Daoy (cell line): ENCODE results near the gene BCLAF3. TPM values are rescaled to one million over a fixed set of nuclear protein-coding genes. Genes with fewer than 3 reads are reported as not detected.
A peak's percentile ranks its signal among the peaks of the same experiment; 100 is the strongest.

ENCODE experiments used
- DNase-seq: peaks from one replicate; pipeline ENCODE4 v3.0.0-alpha.2; 2015; ENCODE audit warnings: low read depth
- total RNA-seq: library from RNA; depleted of rRNA; stranded (reverse); fragments of >200 nt; shearing (Covaris generic); gene quantifications from 2 replicates; pipeline ENCODE4 v1.2.3, GENCODE V29; 2014; rRNA removed

BCLAF3 gene
- total RNA-seq, result 2.1 and 10.3 TPM in 2 replicates

DNA sequence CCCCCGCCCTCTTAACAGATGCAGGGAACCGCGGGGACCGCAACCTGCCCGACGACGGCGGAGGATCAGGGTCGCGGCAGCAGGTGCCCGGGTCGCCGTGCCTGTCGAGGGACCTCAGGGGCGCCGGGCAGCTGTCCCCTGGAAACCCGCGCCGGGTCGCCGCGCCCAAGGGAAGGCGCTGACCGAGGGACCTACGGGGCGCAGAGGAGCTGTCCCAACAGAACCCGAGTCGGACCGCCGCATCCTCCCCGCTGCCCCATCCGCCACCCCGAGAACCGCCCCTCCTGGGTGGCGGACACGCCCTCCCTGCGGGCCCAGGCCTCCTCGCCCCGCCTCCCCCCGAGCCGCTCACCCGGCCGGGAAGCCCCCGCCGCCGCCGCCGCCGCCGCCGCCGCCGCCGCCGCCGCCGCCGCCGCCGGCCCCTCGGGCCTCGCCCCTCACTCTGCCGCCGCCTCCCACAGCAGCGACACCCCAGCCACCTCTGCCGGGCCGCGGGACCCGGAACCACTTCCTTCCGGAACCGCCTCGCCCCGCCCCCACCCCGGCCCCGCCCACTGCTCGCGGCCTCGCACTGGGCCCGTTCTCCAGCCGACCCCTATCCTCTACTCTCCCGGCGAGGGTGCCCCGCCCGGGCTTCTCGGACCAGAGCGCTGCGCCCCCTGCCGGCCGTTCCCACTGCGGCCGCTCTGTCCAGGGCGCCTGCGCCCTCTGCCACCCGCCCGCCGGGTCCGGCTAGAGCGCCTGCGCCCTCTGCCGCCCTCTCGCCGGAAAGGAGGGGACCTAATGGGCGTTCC lies at the start of gene BCLAF3:
Gene BCLAF3 (minus strand): TSS at position 506 of the 794 bp plus-strand sequence. CDS start 20,797 bp downstream, outside the sequence.
- DNase-seq, result peak; percentile 88

DNA sequence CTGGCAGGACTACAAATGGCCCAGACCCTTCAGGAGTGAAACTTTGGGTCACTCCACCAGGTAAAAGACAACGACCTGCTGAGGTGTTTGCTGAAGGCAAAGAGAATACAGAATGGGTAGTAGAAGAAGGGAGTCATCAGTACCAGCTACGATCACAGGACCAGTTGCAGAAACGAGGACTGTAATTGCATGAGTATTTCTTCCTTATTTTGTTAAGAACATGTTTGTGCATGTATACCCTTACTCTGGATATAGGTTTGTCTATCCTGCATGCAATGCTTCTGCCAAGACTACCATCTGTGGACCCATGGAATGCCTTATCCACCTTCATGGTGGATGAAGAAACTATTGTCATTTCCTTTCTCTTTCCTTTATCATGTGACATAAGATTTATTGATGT lies 48.1 kb upstream of the BCLAF3 start:
- no peak for DNase-seq

DNA sequence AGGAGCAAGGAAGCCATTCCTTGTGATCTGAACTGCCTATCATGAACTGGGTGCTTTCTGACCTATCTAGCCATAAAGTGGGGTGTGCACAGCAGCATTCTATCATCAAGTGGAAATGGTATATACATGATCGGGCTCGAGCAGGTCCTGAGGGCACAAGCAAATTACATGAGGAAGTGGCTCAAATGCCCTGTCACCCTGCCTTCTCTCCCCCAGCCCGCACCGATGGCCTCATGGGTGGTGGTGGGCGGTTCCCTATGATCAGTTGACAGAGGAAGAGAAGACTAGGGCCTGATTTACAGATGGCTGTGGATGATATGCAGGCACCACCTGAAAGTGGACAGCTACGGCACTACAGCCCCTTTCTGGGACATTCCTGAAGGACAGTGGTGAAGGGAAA lies 46.3 kb upstream of the BCLAF3 start:
- DNase-seq, result no peak

DNA sequence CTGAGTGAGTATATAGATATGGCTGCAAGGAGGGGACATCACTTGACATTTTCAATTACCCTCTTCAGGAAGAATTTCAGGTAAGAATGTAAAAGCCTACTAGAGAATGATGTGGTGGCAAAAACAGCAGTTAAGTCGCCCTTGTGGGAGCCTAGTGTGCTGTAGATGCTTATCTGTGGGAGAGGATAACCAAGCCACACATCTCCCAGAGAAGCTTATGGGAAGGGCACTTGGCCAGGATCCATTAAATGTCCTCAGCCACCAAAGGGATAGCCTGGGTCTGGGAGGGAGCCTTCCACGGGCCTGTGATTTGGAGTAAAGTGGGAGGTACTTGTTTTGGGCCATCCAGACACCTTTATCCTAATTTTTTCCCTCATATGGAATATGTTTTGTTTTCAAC lies 41.3 kb upstream of the BCLAF3 start:
- DNase-seq, result no peak

DNA sequence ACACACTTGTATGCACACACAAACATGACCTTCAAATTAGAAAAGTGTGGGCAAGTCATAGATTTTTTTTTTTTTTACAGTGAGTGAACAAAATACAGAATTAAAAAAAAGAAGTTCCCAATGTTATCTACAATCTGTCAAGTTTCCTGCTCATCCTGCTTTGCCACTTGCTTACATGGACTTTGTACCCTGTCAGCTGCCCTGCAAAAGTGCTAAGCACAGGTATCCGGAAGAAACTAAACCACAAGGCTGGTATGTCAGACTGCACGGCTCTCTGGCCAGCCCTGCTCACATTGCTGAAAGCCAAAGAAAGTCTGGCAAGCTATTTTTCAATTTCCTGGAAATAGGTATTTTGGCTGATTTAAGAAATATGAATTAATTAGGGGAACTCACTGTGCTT lies 38.9 kb upstream of the BCLAF3 start:
- DNase-seq, result no peak

DNA sequence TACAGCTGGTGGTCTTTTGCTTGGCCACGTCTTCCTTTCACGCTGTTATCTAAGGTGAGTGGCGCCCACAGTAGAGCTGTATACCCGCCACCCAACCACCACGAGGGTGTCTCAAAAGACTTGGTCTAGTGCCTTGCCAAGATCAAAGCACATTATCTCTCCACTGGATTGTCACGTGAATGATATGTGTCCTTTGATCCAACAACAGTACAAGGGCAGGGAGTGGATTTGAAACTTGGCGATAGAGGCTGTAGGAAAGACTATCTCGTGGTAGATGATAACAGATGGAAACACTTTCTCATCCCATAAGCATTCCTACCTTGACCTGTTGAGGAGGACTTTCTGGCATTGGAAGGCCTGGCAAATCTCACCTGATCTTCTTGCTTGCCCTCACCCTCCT lies 37.7 kb upstream of the BCLAF3 start:
- no peak for DNase-seq

DNA sequence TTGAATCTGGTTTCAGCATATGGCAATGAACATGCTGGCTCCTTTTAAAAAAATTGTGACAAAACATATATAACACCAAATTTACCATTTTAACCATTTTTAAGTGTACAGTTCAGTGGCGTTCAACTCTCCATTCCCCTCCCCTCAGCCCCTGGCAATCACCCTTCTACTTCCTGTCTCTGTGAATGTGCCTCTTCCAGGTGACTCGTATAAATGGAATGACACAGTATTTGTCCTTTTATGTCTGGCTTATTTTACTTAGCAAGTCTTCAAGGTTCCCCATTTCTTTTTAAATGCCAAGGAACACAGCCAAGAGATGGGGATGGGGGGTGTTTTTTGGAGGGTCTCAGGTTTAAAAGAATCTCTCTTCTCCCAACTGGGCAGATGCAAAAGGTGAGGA lies 35.4 kb upstream of the BCLAF3 start:
- peak; percentile 3 for DNase-seq

DNA sequence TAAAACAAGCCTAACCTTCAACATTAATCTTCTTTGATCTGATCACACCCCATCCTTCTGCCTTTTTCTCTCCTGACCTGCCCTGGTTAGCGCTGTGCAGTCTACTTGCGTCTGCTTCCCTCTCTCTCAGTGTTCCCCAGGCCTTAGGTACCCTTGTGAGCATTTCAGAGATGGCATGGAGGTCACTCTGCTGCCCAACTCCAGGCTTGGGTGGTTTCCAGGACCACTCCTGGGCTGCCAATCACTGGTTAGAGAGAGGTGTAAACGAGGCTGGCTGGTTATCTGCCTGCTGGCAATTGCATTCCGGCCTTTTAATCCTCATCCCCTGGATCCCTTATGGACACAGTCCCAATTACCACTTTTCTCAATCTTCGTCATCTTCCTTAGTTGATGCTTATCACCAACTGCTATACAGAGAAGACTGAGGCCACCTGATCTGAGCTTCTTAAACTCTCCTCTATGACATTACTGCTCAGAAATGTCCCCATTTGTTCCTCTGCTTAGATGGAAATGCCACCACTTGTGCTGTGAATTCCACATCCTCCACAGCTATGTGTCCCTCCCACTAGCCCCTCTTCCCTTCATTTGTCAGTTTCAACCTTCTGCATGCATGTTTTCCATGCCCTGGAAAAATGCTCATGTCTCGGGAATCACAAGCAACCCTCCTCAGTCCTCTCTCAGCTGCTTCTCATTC lies 29.0 kb upstream of the BCLAF3 start:
- no peak for DNase-seq

DNA sequence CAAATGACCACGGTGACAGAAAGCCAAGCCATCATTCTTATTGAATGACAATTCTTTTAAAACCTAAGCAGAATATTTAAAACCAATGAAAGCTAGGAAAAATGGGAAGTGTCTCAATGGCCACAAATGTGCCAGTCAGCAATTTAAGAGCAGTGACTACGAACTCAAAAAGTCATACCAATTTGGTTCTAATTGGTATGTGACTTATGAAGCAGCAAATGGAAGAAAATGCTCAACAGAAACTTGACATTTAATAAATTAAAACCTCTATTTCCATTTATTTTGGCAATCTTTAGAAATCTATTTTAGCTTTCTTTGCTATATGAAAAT lies 25.7 kb upstream of the BCLAF3 start:
- DNase-seq, result no peak

DNA sequence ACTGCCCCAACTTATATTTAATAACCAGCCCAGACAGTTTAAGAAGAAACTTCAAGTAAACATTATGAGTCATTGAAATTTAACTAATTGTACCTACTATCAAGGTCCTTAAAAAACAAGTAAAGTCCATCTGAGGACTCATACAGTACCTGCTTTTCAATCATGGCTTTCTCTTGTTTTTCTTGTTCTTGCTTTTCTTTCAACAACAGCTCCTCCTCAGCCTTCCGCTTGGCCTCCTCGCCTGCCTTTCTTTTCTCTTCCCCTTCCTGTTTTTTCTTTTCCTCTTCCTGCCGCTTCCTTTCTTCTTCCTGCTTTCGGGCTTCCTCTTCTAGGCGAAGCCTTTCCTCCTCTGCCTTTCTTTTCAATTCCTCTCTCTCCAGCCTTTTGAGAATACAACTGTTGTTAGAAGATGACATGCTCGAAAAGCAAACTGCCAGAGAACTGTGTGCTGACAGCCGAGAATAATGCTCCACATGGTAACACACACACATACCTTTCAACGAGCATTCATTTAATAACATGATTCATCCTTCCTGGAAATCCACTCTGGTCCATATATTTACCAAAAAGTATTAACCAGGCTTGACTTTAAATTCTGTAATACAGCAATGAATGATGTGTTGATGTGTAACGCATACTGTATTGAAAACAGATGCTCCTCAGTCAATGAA lies 25.2 kb upstream of the BCLAF3 start:
- DNase-seq, result no peak

DNA sequence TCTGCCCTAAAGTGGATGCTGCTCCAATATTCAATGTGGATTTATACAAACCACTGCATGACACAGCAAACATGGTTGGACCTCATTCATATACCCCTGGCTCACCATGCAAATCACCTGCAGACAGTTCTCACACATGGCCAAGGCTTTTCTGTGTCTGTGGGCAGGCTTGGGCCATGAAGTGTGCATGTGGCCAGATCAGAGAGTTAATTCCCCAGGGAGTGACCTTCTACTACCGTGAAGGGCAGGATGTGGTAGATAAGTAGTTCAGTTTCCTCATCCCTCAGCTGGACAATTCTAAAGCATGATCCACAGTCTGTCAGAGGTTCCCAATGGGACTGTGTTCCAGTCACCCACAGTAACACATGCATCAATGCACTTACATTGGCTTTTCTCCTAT lies 24.6 kb upstream of the BCLAF3 start:
- DNase-seq, result no peak

DNA sequence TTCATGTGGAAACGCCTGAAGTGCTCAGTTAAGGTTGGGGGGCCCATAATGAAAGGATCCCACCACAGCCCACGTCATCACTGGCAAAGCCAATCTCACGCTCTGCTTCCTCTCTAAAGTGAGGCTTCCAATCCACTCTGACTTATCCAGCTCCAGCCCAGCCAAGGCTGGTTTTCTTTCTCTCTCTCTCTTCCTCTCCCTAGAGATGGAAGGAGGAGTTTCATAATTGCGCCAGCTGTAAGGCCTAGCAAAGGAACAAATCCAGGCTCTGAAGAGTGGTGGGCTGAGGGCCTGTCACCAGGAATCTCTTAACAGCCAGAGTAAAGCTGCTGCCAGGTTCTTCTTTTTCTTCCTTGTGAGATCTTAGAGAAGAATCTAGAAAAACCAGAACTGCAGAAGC lies 20.7 kb upstream of the BCLAF3 start:
- no peak for DNase-seq

DNA sequence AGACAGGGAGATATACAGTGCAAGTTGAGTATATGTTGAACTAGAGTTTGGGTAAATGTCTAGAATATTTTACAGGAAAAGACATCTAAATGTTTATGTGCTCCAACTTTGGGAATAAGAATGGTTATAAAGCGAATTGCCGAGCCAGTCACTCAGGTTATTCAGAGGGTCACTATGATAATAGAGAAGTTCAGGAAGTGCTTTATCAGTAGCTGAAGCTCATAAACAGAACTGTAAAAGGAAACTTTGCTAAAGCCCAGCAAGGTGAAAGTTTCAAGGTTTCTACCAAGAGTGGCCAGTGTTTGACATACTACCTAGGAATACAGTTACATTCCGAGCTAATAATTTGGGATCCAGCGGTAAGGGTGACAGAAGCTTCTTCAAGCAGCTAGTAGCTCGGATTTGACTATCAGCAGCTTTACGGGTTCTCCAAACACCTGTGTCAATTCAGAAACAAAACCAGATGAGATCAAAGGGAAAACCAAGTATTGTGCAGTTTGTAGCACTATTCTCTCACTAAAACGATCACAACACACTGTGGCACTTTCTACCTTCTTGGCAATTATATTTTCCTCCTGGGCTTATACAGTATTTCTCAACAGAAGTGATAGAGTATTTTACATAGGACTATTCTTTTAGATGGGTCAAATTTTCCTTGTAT lies 17.2 kb upstream of the BCLAF3 start:
- no peak for DNase-seq

DNA sequence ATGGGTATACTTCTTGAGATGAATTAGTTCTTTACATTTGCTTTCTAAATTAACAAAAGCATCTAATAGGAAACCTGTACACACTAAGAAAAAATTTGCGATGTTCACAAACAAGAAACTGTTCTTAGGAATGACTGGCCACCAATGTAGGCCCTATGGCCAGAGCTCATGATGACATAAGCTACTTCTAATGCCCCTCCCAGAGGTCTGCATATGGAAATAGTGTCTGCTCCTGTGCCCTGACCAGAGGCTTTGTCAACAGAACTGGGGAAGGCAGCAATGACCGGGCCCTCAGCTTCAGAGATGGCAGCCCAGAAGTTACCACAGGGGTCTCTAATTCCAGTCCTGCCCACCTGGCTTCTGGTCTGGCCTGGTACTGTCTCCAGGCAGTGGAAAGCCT lies 15.0 kb upstream of the BCLAF3 start:
- no peak for DNase-seq

DNA sequence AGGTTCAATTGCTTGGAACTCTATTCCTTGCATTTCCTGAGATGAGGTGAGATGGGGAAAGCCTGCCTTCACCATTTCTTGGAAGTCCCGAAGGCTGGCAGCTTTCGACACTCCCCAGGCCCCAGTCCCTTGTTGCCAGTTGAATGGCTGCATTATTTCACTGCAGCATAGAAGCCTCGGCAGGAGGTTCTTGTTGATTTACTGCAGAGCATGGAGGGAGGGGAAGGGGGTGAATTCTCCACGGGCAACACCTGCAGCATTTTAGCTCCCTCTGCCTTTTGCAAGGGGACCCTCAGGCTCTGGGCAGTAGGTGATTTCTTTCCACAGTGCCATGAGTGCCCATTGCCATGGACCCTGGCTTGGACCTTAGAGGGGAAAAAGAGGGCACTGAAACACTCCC lies 10.7 kb upstream of the BCLAF3 start:
- no peak for DNase-seq

DNA sequence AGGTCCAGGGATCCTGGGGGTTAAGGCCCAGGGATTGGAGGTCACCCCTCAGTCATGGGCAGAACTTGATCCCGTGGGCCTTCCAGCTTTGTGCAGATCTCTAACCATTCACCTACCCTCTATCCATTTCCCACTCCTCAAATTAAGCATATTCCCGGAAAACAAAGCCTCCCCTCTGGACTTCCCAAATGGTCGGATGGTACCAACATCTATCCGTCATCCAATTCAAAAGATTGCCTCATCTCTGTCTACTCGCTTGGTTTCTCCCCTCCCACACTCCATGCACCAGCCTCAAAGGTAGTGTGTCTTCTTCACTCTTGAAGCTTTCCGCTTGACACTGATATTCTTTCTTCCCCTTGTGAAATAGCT lies 473 bp upstream of the BCLAF3 start:
- DNase-seq, result no peak

DNA sequence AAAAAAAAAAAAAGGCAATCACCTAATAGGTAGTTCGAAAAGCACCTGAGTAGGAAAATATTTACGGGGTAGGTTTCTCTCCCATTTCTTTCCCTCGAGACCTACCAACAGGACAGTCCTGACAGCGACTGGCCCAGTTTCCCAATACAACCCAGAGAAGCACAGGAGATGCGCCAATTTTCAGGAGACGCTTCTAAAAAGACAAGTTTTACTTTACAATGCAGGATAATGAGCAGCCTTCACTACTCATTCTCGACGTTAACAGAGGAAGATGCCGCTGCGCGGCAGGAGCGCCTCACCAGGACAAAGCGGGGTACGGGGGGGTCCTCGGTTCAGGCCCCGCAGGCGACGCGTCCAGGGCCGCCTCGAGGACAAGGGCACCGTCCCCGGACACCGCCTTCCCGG lies 708 bp downstream of the BCLAF3 start:
- DNase-seq, result peak; percentile 0

DNA sequence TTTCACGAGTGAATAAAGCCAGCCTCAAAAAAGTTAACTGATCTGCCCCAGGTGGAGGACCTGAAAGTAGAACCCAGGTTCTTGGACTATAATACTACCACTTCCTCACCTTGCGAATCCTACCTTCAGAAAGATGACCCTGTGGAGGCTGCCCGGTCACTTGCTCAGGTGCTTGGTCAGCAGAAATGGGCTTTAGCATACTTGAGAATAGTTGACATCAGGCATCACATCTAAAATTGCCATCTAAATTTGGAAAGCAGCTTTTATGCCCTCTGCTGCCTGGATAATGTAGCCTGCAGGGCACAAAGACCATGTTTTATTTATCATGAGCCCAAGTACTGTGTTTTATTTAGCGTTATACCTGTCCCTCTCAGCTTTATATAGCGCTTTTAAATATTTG lies 3.0 kb downstream of the BCLAF3 start:
- DNase-seq, result no peak

DNA sequence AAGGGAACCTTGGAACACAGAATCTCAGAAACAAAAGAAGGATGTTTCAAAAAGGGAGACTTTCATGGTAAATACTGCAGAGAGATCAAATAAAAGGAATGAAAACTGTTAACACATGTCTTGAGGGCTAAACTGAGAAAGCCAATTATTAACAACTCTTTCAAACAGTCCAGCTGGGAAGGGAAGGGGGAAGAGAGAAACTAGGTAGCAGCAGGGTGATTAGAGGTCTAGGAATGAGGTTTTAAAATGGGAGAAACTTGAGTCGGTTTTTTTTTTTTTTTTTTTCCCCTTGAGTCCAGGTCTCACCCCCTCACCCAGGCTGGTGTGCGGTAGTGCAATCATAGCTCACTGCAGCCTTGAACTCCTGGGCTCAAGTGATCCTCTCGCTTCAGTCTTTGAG lies 4.3 kb downstream of the BCLAF3 start:
- no peak for DNase-seq

DNA sequence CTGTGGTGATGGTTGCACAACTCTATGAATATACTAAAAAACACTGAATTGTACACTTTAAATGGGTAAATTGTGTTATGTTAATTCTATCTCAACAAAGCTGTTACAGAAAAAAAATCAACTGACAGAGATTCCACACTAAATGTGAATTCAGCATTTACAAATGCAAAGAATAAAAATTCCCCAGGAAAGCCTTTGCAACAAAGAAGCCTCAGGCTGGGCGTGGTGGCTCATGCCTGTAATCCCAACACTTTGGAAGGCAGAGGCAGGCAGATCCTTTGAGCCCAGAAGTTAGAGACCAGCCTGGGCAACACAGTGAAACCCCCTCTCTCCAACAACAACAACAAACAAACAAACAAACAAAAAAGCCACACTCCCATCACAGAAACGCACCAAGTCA lies 8.9 kb downstream of the BCLAF3 start:
- no peak for DNase-seq

DNA sequence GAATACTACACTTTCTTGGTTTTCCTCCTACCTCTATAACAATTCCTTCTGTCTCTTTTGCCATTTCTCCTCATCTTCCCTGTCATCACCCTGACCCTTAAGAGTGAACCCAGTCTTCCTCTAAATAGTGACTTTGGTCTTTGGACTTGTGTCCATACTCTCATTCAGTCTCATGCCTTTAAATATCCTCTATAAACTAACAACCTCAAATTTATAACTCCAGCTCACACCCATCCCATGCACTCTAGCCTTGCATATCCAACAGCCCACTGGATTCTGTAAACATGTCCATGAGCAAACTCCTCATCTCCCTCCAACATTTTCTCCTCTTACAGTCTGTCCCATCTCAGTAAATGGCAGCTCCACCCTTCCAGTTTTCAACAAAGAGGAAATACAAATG lies 15.0 kb downstream of the BCLAF3 start:
- no peak for DNase-seq

DNA sequence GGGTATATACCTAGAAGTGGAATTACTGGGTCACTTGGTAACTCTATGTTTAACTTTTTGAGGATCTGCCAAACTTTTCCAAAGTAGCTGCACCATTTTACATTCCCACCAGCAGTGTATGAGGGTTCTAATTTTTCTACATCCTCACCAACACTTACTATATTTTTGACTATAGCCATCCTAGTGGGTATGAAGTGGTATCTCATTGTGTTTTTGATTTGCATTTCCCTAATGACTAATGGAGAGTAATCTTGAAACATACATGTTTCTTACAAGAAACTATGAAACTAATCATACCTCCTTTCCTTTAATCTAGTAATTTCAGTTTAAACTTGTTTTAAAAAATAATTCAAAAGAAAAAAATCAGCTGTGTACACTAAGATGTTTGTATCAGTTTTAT lies 17.9 kb downstream of the BCLAF3 start:
- no peak for DNase-seq

DNA sequence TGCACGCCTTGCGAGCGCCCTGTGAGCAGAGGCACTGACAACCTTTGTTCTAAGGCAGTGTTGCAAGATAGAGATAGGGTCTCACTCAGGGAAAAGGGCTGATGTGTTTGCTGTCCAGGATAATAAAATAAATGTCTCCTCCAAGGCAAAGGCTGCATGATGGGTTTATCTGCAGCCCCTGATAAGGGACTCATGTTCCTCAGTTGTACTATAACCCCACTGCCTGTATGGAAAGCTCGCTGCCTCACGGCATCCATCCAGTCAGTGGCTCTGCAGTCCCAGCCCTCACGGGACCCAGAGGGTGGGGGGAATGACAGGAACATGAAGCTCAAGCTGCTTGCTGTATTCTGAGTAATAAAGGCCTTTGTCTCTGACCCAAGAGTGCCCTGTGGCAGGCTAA lies 22.6 kb downstream of the BCLAF3 start:
- DNase-seq, result no peak
